Cardiac muscle cell (in vitro differentiated cells and primary cell): ENCODE results near the gene EIF3D. TPM values are rescaled to one million over a fixed set of nuclear protein-coding genes. Genes with fewer than 3 reads are reported as not detected.

Experiments used
- DNase-seq, 2 donors: peaks; one replicate each; pipeline versions ENCODE4 v3.0.0 to v3.0.0-alpha.2; 2010 to 2017; ENCODE audit warnings: low read depth in 1 of 2, low spot score in 1 of 2
- H3K27ac ChIP-seq: fragments of 200-600 bp; sonication (generic); 2 replicates; pipeline ENCODE4 v1.5.1; 2016
- H3K27me3 ChIP-seq: fragments of 200-600 bp; sonication (generic); 2 replicates; pipeline ENCODE4 v1.6.0; 2016; ENCODE audit warnings: control low read depth
- H3K36me3 ChIP-seq: fragments of 200-600 bp; sonication (generic); 2 replicates; pipeline ENCODE4 v1.5.1; 2016; ENCODE audit warnings: control low read depth
- H3K4me1 ChIP-seq: fragments of 200-600 bp; sonication (generic); 2 replicates; pipeline ENCODE4 v1.8.1; 2017; ENCODE audit warnings: low read depth, mild to moderate bottlenecking, mixed run types
- H3K4me3 ChIP-seq: fragments of 200-600 bp; sonication (generic); 2 replicates; pipeline ENCODE4 v1.5.1; 2016; ENCODE audit warnings: mild to moderate bottlenecking
- H3K9me3 ChIP-seq: fragments of 200-600 bp; sonication (generic); 2 replicates; pipeline ENCODE4 v1.5.1; 2017; ENCODE audit warnings: low read depth, mild to moderate bottlenecking, control low read depth
- CTCF ChIP-seq: IDR thresholded peaks from 2 replicates; pipeline ENCODE4 v1.5.1; 2012; ENCODE audit warnings: low read depth, mild to moderate bottlenecking, low read length
- polyA plus RNA-seq: library from polyadenylated mRNA; unstranded; fragments of >200 nt; fragmentation: Nextera tagmentation; extraction: Ambion mirVana; gene quantifications from 2 replicates; pipeline ENCODE4 v1.2.1, GENCODE V29; 2016
- total RNA-seq: library from RNA; depleted of rRNA; stranded (reverse); fragments of >200 nt; gene quantifications from 2 replicates; pipeline ENCODE4 v1.2.3, GENCODE V29; 2016

EIF3D gene
- total and polyA plus RNA-seq, 2 experiments from 2014 or later = 136 to 497 TPM

- Histone ChIP-seq H3K27ac (peak overlapping the region; percentile 94), H3K9me3 (no peaks in the 10 kb centered on the region), H3K4me1 (peaks cover 35% of the 10 kb centered on the region), H3K4me3 (no peak overlapping the region), H3K27me3 (no peaks in the 10 kb centered on the region), H3K36me3 (no peaks in the 10 kb centered on the region)
- peak in 1 of 2 donors; percentile 81 for DNase-seq
- no peak for TF ChIP-seq CTCF
Measured at GRCh38 chr22:36463783-36464184, 65.2 kb downstream of the EIF3D start.

- Histone ChIP-seq H3K36me3 (no peaks in the 10 kb centered on the region), H3K4me3 (no peak overlapping the region), H3K9me3 (no peaks in the 10 kb centered on the region), H3K27ac (peak overlapping the region; percentile 94), H3K4me1 (peaks cover 27% of the 10 kb centered on the region), H3K27me3 (no peaks in the 10 kb centered on the region)
- no peak for TF ChIP-seq CTCF
- peak; percentile 64 to 80 for DNase-seq
Measured at GRCh38 chr22:36461665-36462649, 67.0 kb downstream of the EIF3D start.

Other genes starting within 250 kb of the EIF3D start
- 131 and 174 TPM in 2 replicates for gene MYH9, start 141.2 kb downstream of the EIF3D start, total RNA-seq
- 88.7 and 98.0 TPM in 2 replicates for gene MYH9, start 141.2 kb downstream of the EIF3D start, polyA plus RNA-seq
- gene TXN2, start 47.5 kb downstream of the EIF3D start, total RNA-seq = 54.5 and 83.1 TPM in 2 replicates
- 143 and 193 TPM in 2 replicates for gene TXN2, start 47.5 kb downstream of the EIF3D start, polyA plus RNA-seq
- 17.1 and 25.7 TPM in 2 replicates for gene FOXRED2, start 22.1 kb downstream of the EIF3D start, total RNA-seq
- 22.3 and 24.4 TPM in 2 replicates for gene FOXRED2, start 22.1 kb downstream of the EIF3D start, polyA plus RNA-seq
- not detected in 2 replicates for gene CACNG2, start 174.6 kb upstream of the EIF3D start, total RNA-seq
- gene CACNG2, start 174.6 kb upstream of the EIF3D start, polyA plus RNA-seq = not detected in 2 replicates
- 56.7 and 59.9 TPM in 2 replicates for gene IFT27, start 247.0 kb upstream of the EIF3D start, total RNA-seq
- gene IFT27, start 247.0 kb upstream of the EIF3D start, polyA plus RNA-seq = 60.7 and 86.5 TPM in 2 replicates